GM18873 (cell line): ENCODE data around the gene LGALS9C.
"Not testable (repeated sequence)": the region's sequence is repeated elsewhere in the genome, so short reads cannot be mapped to it uniquely, and the experiment has no call there.

Experiments
- ATAC-seq: cut with Tn5 transposase; IDR thresholded peaks from one replicate; pipeline ENCODE4 v1.9.1; 2021; ENCODE audit warnings: mild to moderate bottlenecking, moderate library complexity, moderate number of reproducible peaks; ENCODE audit not compliant: unreplicated experiment, low FRiP score

Gene LGALS9C

DNA sequence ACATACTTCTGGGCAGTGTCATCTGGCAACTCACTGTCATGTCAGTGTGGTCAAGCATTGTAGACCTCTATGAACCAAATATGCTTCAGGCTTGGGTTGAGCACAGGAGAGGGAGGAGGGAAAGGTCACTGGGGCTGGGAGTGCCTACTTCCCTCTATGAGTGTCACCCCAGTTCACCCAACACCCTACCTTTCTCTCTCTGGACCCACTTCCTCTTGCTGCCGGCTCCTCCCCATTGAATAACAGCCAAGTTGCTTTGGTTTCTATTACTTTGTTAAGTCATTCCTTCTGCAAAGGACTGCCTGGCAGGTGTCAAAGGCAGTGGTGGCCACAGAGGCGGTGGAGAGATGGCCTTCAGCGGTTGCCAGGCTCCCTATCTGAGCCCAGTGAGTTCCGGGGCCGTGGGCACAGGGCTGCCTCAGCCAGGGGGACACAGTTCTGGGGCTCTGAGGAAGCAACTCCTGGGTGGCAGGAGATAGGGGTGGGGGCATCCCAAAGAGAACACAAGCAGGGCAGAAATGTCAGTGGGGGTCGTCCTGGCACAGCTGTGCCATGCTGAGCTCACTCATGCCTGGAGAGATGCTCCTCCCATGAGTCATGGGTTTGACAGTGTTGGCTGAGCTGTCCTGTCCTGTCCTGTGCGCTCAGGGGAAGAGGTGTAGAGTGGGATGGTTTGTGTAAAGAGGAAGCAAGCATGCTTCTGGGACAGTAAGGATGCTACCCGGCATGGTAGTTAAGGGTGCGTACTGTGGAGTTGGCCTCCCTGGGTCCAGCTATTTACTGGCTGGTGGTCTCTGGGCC is at the start of gene LGALS9C:
Gene LGALS9C, plus strand, starts transcription at position 282 of the 801 bp plus-strand sequence. Its CDS starts 66 bp downstream, at position 348.
- not testable (repeated sequence) for ATAC-seq

DNA sequence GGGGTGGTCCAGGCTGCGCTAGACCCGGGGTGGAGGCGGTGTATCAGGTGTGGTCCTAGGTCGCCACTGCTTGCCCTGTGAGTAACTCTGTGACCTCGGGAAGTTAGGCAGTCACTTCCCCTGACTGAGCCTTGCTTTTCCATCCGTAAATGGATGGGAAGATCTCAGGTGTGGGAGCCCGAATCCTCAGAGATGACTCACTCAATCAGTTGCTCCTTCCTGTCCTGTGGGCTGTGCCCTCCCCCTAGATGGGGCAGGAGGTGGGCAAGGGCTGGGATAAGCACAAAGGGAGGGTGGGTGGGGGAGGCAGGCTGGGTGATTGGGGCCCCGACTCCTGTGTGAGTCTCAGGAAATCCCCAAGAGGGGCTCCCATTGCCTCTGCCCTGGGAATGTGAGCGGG is 44.4 kb upstream of the LGALS9C start:
- ATAC-seq = not testable (repeated sequence)

DNA sequence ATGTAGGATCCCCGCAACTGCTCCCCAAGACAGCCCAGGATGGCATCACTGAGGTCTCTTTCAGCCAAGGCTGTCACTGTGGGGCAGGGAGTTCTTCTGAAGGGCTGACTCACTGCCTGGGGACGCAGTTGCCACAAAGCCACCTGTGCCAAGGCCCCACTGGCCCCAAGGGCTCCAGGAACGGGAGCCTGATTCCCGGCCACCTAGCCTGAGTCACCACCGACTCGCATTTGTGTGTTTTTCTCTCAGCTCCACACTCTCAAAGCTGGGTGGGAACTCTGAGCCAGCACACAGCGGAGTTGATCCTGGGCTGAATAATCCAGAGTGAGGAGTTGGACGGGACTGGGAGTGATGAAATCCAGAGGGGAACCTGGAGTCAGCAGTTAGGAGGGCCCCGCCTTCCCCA is 37.1 kb upstream of the LGALS9C start:
- not testable (repeated sequence) for ATAC-seq

DNA sequence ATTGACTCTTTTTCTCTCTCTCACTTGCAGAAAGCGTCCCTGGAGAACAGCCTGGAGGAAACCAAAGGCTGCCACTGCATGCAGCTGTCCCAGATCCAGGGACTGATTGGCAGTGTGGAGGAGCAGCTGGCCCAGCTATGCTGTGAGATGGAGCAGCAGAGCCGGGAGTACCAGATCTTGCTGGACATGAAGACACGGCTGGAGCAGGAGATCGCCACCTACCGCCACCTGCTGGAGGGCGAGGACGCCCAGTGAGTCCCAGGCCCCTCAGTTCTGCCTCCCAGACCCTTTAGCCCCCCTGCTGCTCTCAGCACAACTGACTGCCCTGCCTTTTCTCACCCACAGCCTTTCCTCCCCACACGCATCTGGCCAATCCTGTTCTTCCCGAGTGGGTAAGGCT is 34.5 kb upstream of the LGALS9C start:
- ATAC-seq = not testable (repeated sequence)

DNA sequence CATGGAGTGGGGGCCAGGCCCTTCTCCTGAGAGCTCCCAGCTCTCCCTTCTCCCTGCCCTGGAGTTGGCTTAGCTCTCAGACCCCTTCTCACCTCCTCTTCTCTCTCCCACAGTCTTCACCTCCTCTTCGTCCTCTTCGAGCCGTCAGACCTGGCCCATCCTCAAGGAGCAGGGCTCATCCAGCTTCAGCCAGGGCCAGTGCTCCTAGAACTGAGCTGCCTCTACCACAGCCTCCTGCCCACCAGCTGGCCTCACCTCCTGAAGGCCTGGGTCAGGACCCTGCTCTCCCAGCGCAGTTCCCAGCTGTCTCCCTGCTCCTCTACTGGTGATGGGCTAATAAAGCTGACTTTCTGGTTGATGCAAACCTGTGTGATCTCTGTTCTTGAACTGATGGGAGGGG is 34.1 kb upstream of the LGALS9C start:
- ATAC-seq = not testable (repeated sequence)

DNA sequence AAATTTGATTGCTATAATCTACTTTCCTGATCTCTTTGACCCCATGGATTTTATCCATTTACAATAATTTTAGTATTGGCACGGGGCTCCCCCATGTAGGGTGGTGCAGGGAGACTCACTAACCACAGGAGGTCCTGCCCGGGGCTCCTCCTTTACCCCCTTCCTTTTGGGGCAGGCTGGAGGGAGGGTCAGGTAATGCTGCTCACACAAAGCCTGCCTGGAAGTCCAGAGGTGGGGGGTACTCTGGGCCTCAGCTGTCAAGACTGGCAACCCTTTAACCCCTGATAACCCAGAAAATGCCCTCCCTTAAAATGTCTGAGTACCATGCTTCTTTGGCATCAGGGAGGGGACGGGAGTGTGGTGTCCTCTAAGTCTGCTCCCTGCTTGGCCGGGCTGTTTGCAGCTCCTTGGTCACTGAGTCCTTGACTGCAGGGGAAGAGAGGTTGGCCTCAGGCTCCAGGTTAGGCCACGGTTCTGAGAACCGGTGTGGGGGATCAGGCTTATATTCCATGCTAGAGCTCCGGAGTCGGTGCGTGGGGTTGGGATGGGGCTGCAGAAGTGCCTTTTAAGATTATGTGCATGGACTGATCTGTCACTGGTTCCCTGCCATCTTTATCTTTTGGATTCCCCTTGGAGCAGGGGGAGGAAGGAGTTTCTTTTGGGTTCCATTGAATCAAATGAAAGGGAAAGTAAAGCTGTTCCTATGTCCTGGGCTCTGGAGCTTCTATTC is 28.9 kb upstream of the LGALS9C start:
- ATAC-seq = not testable (repeated sequence)

DNA sequence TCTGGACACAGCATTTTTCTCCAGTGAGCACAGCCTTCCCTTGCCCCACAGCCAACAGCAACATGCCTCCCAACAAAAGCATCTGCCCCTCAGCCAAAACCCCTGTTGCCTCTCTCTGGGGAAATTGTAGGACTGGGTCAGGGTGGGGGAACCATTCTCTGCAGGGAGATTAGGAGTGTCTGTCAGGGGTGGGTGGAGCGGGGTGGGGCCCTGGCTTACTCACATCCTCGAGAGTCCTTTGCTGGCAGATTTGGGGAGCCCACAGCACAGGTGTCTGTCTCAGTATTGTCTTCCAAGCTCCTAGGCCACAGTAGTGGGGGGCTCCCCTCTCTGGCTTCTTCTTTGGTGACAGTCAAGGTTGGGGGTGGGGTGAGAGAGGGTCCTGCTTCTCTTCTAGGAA is 28.3 kb upstream of the LGALS9C start:
- ATAC-seq = not testable (repeated sequence)

DNA sequence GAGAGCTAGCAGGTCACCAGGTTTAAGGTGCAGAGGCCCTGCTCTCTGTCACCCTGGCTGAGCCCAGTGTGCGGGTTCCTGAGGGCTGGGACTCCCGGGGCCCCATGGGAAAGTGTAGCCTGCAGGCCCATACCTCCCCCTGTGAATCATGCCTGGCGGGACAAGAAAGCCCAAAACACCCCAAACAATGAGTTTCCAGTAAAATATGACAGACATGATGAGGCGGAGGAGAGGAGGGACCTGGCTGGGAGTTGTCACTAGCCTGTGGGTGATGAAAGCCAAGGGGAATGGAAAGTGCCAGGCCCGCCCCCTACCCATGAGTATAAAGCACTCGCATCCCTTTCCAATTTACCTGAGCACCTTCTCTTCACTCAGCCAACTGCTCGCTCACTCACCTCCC is 26.8 kb upstream of the LGALS9C start:
- not testable (repeated sequence) for ATAC-seq

DNA sequence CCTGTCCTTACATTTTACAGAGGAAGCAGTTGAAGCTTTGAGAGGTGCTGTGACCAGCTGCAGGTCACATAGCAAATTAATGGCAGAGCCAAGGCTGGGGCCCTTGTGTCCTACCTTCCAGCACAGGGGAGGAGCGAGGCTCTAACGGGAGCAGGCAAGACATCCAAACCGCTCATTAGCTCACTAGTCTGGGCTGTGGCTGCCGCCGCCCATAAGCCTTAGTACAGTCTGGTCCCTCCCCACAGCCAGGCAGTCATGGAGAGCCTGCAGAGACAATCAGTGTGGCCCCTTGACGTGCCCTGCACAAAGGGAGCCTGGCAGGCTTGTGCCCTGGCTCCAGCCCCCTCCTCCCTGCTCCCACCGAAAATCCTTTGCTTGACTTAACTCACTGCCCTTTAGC is 25.6 kb upstream of the LGALS9C start:
- not testable (repeated sequence) for ATAC-seq

DNA sequence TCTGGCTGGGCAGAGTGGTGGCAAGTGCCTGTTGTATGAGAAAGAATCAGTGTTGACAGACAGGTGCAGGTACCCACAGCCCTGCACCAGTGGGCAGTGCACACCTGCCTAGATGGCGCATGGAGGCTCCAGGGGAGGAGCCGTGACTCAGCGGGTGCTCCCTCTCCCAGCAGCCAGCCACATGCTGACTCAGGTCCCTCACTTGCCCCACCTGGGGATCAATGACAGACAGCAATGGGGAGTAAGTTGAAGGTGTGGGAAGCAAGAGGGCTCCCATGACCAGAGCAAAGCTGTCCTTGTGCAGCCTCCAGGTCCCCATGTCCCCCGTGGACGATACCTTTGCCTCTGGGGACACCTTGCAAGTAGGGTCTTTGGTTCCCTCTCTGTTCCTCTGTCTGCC is 24.6 kb upstream of the LGALS9C start:
- not testable (repeated sequence) for ATAC-seq

DNA sequence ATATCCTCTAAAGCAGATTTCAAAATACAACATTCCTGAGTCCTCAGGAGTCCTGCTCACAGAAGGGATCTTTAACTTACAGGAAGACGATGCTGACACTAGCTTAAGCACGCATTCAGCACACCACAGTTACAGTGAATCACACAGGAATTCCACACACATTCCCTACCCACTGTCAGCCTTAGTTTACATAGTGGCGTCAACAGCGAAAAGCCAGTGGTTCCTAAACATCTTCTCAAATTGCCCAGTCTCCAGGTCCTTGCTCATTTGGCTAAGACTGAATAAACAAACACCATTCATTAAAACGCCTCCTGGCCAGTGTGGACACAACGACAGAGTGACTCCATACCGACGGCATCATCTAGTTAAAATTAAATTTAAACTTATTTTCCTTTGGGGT is 17.6 kb upstream of the LGALS9C start:
- not testable (repeated sequence) for ATAC-seq

DNA sequence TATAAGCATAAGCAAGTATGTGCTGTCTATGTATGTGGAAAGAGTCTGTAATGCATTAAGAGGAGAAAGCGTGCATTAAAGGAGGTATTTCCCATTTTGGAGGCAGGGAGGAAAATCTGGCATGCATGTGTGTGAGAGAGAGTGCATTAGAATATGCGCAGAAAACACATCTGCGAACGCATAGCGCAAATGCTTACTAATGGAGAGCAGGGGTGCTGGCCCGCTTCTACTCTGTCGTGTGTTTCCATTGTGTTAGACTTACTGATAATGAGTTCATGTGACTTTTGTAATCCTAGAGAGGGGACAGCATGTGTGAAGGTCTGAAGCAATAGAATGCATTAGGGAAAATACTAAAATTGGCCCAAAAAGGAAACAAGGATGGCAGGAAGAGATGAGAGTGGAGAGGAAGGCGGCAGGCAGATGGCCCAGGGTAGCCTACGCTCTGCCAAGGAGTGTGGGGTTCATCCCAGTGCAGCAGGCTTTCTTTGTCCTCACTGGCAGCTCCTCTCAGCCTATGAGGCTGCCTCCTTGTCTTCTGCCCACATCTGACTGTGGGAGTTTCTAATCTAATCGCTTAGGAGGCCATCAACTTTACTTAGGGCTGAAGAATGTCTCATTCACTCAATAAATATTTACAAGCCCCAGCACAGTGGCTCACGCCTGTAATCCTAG is 12.6 kb upstream of the LGALS9C start:
- not testable (repeated sequence) for ATAC-seq

DNA sequence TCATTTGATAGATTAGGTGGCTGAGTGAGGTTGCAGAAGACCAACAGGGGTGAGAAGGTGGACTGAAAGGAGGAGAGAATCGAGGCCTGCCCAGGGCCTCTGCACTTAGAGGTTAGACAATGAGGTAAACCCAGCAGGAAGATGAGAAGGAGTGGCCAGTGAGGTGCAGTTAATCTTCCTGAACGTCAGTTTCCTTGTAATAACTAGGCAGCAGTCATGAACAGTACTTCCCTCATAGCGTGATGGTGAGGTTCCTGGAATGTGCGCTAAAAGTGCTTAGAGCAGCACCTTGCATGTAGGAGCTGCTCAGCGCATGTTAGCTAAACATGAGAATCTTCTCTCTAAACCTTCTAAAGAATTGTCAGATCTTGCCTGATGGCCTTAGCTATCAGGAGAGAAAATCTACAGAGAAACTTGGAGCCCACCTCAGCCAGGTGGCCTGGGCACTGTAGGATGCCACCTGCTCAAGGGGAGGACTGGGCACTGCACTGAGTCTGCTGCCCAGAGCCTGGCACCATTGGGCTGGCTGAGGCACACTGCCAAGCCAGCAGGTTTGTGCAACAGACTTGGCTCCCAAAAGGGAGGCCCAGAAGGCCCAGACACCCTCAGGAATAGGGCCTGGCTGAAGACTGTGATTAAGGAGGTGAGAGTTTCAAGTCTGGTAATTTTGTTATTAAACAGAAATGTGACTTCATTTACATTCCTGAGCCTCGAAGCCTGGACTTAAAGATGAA is 10.2 kb upstream of the LGALS9C start:
- ATAC-seq = not testable (repeated sequence)

DNA sequence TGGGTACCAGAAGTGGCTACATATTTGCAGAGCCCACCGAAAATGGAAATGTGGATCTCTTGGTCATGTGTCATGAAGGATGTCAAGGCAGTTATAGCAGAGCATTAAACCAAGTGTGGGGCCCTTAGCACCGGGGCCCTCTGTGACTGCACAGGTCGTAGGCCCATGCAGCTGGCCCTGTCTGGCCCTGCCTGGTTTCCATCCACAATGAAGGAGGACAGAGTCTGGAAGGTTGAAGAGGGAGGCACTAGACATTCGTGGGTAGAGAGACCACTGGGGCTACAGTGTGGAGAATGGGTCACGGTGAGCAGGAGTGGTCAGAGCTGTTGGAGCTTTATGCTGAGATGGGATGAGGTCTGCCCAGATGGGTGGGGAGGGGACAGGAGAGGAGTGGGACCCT is 9.6 kb upstream of the LGALS9C start:
- ATAC-seq = not testable (repeated sequence)

DNA sequence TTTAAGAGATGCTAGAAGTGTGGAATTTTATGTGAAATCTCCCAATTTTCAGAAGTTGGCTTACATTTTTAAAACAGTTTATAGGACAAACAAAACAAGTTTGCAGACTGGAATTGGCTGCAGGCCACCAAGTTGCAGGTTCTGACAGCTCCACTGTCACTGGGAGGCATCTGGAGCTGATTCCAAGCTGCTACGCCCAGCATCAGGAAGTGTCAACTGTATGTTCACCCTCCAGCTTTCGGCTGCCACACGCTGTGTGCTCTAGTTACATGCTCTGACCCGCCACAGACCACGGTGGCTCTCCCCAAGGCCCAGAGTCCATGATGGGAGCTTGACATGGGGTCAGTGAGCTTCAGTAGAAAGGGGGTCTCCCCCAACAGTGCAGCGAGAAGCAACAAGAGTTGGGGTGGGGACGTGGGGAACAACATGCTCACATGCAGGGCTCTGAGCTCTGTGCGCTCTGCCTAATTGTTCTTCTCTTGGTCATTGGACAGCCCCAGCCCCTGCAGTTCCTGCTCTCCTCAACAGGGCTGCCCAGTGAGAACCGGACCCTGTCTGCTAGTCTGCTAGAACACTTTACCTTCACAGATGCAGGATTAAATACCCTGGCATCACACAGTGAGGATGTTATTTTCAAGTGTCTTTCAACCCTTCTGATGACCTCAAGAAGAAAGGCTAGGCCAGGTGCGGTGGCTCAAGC is 8.0 kb upstream of the LGALS9C start:
- not testable (repeated sequence) for ATAC-seq

DNA sequence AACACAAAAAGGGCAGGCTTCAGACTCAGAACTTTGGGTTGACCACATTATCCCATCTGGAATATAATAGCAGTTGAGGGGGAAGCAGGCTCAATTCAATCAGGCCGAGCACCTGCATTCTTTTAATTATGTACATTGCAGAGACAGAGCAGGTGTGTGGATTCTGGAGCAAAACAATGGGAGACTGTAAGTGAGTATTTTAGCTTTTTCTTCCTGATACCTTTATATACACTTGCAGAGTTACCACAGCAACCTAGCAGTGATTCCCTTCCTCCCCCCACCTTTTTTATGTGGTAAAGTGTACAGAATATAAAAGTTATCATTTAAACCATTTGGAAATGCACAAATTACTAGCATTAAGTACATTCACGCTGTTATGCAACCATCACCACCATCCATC is 6.8 kb upstream of the LGALS9C start:
- ATAC-seq = not testable (repeated sequence)

DNA sequence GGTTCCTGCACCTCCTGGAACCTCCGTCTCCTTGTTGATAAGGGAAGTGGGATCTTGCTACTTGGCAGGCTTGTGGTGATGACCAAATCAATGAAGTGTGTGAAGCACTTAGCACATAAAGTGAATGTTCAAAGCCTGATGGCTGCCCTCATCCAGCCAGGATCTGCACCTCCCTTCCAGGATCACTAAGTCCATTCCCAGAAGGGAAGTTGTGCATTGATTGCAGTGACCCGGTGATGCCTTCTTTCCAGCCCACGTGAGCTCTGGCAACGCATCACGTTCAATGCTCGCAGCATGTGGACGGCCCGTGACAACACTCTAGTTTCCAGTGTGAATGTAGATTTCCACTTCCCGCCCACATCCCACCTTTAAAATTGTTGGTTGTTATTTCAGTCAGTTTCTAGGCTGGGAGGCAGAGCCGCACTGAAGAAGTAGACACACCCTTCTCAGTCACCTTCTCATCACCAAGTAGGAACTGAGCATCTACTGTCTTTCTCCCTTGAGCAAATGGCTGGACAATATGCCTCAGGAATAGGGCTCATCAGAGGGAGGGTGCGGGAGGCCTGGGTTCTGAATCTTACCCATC is 6.2 kb upstream of the LGALS9C start:
- not testable (repeated sequence) for ATAC-seq

DNA sequence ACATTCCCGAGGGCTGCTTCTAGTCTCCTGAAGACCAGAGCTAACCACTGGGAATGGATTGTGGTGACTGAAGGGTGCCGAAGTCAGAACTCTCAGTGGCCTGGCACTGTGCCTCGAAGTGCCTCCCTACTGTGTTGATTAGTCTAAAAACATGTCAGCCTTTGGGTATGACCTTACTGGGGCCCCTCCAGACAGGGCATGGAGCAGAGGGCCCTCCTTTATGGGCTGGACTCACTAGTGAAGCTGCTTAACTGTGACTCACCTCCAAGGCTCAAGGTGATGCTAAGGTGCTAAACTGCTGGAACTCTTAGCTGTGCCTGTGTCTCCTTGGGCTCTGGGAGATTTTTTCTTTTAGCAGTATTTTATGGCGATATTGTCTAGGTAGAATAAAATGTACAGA is 2.6 kb upstream of the LGALS9C start:
- not testable (repeated sequence) for ATAC-seq

DNA sequence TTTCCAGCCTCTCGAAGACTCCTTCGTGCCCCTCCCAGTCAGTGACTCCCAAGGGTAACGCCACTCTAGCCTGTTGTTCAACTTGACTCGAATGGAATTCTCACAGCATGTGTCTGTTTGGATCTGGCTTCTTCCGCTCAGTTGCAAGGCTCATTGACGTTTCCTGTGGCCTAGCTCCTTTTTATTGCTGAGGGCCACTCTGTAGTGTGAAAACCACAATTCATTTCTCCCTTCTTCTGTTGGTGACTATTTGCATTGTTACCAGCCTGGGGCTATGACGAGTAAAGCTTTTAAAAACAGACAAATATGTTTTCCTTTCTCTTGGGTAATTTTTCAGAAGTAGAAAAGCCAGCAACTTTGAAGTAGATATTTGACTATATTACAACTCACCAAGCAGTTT is 1.8 kb upstream of the LGALS9C start:
- ATAC-seq = not testable (repeated sequence)
